Breast epithelium (tissue), 4 donors: Measurements from ENCODE around the gene CSNK1D. TPM values are rescaled to one million over a fixed set of nuclear protein-coding genes. Genes with fewer than 3 reads are reported as not detected.

Experiments
- DNase-seq, 2 donors: peaks; one replicate each; pipeline ENCODE4 v3.0.0-alpha.2; 2019; ENCODE audit warnings: low spot score in 2 of 2
- H3K27ac ChIP-seq, 2 donors: fragments of 200-600 bp; sonication (generic) in 1 of 2; one replicate each; pipeline ENCODE4 v1.5.1; 2016 to 2019; ENCODE audit warnings: mild to moderate bottlenecking in 1 of 2
- H3K27me3 ChIP-seq, 2 donors: fragments of 200-600 bp; sonication (generic) in 1 of 2; one replicate each; pipeline versions ENCODE4 v1.5.1 to v1.6.0; 2017 to 2019; ENCODE audit warnings: control low read depth in 1 of 2, mild to moderate bottlenecking in 1 of 2
- H3K36me3 ChIP-seq: fragments of 200-600 bp; one replicate; pipeline ENCODE4 v1.5.1; 2019
- H3K4me1 ChIP-seq, 2 donors: fragments of 200-600 bp; sonication (generic); one replicate each; pipeline ENCODE4 v1.5.1; 2016 to 2019; ENCODE audit warnings: control low read depth in 1 of 2
- H3K4me3 ChIP-seq, 3 donors: fragments of 200-600 bp; sonication (generic); 1 replicate in 2 of 3; 2 replicates in 1 of 3; pipeline ENCODE4 v1.5.1; 2016 to 2019; ENCODE audit warnings: mild to moderate bottlenecking in 3 of 3, moderate library complexity in 2 of 3
- H3K9me3 ChIP-seq, 2 donors: fragments of 200-600 bp; sonication (generic) in 1 of 2; one replicate each; pipeline ENCODE4 v1.5.1; 2016 to 2019; ENCODE audit warnings: control low read depth in 1 of 2
- POLR2A ChIP-seq: fragments of 450-650 bp; IDR thresholded peaks from one replicate; pipeline ENCODE4 v1.6.1; 2016; ENCODE audit warnings: antibody characterized with exemption, mild to moderate bottlenecking, moderate library complexity
- POLR2AphosphoS5 ChIP-seq, 3 donors: sonication (generic); formaldehyde crosslinking; IDR thresholded peaks; one replicate each; pipeline ENCODE4 v1.6.1; 2017; ENCODE audit warnings: antibody characterized with exemption in 3 of 3
- intact Hi-C: fragments of 100-400 bp; cut with DNase I; formaldehyde crosslinking; loops from one replicate; pipeline ENCODE4 v1.15.1; 2023; ENCODE audit warnings: low total_unique reads
- total RNA-seq, 3 donors: library from RNA; depleted of rRNA; stranded (reverse); fragments of >200 nt; gene quantifications; one replicate each; pipeline ENCODE4 v1.1.0, GENCODE V29; 2016
- TF ChIP-seq, protein P1 (sequence below), 3 donors: fragments of 450-650 bp; IDR thresholded peaks; one replicate each; pipeline ENCODE4 v1.5.1; 2016 to 2017; ENCODE audit warnings: antibody characterized with exemption in 3 of 3, mild to moderate bottlenecking in 3 of 3, moderate library complexity in 3 of 3

The CSNK1D gene
- total RNA-seq, 3 donors from 2014 or later: 50.7 to 85.9 (median 75.2) TPM

DNA sequence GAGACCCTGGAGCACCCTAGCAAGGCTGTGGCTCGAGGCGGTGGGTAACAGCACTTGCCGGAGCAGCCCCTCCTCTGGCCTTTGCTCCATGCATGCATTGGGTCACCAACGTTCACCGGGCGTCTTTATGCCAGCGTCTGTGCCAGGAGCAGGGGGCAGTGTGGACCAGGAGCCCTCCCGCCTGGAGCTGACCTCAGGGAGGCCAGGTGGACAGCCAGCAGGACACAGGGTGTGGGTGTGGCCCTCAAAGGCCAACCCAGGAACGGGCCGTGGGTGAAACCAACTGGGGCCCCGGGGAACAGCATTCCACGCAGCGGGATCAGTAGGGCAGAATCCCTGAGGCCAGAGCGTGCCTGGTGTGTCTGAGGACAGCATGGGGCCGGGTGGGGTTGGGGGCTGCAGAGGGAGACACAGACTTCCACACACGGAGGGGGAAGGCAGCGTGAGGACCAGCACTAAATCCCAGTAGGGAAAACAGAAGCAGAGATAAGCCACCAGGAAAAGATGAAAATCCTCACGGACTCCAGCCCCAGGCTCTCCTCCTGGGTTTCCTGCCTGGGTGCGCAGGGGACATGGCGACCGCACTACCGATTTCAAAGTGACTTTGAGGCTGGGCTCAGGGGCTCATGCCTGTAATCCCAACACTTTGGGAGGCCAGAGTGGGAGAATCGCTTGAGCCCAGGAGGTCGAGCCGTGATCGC lies 46.8 kb upstream of the CSNK1D start:
- intact Hi-C loops: loop anchor here (10.0 kb wide), 2 partner anchors 75 to 115 kb away; no protein-coding TSS in a partner anchor
- peak overlapping the region in 1 of 3 donors; percentile 35 for H3K4me3 ChIP-seq

DNA sequence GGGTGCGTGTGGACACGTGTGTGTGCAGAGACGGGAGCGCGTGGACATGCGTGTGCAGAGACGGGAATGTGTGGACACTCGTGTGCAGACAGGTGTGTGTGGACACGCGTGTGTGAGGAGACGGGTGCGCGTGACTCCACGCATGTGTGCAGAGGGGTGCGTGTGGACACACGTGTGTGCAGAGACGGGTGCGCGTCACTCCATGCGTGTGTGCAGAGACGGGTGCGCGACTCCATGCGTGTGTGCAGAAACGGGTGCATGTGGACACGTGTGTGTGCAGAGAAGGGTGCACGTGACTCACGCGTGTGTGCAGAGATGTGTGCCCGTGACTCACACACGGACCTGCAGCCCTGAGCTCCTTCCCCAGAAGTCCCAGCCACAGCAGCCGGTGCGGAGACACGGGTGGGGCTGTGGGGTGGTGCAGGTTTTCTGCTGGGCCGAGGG lies 46.1 kb upstream of the CSNK1D start:
- no peaks in the 10 kb centered on the region for H3K9me3 ChIP-seq
- no peak for TF ChIP-seq POLR2AphosphoS5 (IDR thresholded peaks at IDR 0.05)
- TF ChIP-seq POLR2A: no peak
- TF ChIP-seq, protein P1, sequence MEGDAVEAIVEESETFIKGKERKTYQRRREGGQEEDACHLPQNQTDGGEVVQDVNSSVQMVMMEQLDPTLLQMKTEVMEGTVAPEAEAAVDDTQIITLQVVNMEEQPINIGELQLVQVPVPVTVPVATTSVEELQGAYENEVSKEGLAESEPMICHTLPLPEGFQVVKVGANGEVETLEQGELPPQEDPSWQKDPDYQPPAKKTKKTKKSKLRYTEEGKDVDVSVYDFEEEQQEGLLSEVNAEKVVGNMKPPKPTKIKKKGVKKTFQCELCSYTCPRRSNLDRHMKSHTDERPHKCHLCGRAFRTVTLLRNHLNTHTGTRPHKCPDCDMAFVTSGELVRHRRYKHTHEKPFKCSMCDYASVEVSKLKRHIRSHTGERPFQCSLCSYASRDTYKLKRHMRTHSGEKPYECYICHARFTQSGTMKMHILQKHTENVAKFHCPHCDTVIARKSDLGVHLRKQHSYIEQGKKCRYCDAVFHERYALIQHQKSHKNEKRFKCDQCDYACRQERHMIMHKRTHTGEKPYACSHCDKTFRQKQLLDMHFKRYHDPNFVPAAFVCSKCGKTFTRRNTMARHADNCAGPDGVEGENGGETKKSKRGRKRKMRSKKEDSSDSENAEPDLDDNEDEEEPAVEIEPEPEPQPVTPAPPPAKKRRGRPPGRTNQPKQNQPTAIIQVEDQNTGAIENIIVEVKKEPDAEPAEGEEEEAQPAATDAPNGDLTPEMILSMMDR (IDR thresholded peaks at IDR 0.05): no peak

More for the DNA sequence above, 46.8 kb upstream of the CSNK1D start:
- H3K9me3 ChIP-seq: no peaks in the 10 kb centered on the region
- H3K27me3 ChIP-seq: peaks cover 3 to 23% of the 10 kb centered on the region in 2 donors
- TF ChIP-seq POLR2A (no peak), POLR2AphosphoS5 (IDR thresholded peaks at IDR 0.05) (no peak)
- TF ChIP-seq, protein P1 (IDR thresholded peaks at IDR 0.05): no peak
- no peaks in the 10 kb centered on the region for H3K36me3 ChIP-seq
- H3K27ac ChIP-seq: no peak overlapping the region
- H3K4me1 ChIP-seq: no peaks in the 10 kb centered on the region
- DNase-seq: no peak

DNA sequence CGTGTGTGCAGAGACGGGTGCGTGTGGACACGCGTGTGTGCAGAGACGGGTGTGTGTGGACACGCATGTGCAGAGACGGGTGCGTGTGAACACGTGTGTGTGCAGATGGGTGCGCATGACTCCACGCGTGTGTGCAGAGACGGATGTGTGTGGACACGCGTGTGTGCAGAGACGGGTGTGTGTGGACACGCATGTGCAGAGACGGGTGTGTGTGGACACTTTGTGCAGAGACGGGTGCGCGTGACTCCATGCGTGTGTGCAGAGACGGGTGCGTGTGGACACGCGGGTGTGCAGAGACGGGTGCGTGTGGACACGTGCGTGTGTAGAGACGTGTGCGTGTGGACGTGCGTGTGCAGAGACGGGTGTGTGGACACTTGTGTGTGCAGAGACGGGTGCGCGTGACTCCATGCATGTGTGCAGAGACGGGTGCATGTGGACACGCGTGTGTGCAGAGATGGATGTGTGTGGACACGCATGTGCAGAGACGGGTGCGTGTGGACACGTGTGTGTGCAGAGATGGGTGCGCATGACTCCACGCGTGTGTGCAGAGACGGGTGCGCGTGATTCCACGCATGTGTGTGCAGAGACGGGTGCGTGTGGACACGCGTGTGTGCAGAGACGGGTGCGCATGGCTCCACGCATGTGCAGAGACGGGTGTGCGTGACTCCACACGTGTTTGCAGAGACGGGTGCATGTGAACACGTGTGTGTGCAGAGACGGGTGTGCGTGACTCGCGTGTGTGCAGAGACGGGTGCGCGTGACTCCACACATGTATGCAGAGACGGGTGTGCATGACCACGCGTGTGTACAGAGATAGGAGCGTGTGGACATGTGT lies 45.5 kb upstream of the CSNK1D start:
- DNase-seq: no peak

More for the DNA sequence above, 46.1 kb upstream of the CSNK1D start:
- no peak for DNase-seq
- intact Hi-C loops: loop anchor here (10.0 kb wide), 2 partner anchors 75 to 115 kb away; no protein-coding TSS in a partner anchor
- Histone ChIP-seq H3K4me1 (no peaks in the 10 kb centered on the region), H3K27me3 (peaks cover 9 to 29% of the 10 kb centered on the region in 2 donors), H3K36me3 (no peaks in the 10 kb centered on the region), H3K4me3 (no peak overlapping the region), H3K27ac (no peak overlapping the region)

DNA sequence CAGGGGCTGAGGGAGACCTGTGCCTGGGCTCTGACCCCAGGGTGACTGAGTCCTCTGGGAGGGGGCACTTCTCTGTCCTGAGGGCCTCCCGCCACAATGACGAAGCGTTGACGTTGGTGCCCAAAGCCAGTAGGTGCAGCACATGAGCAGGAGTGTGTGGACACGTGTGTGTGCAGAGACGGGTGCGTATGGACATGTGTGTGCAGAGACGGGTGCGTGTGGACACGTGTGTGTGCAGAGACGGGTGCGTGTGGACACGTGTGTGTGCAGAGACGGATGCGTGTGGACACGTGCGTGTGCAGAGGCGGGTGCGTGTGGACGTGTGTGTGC lies 44.6 kb upstream of the CSNK1D start:
- intact Hi-C loops: no loop called here
- Histone ChIP-seq H3K9me3 (no peaks in the 10 kb centered on the region), H3K27ac (no peak overlapping the region), H3K4me1 (no peaks in the 10 kb centered on the region), H3K4me3 (no peak overlapping the region), H3K27me3 (peaks cover 14 to 41% of the 10 kb centered on the region in 2 donors), H3K36me3 (no peaks in the 10 kb centered on the region)
- TF ChIP-seq POLR2AphosphoS5 (IDR thresholded peaks at IDR 0.05) (no peak), POLR2A (no peak)
- TF ChIP-seq, protein P1 (IDR thresholded peaks at IDR 0.05): no peak
- no peak for DNase-seq

More for the DNA sequence above, 45.5 kb upstream of the CSNK1D start:
- no peak overlapping the region for H3K27ac ChIP-seq
- no peak overlapping the region for H3K4me3 ChIP-seq
- no peaks in the 10 kb centered on the region for H3K4me1 ChIP-seq
- intact Hi-C loops: no loop called here
- no peaks in the 10 kb centered on the region for H3K36me3 ChIP-seq
- no peaks in the 10 kb centered on the region for H3K9me3 ChIP-seq
- H3K27me3 ChIP-seq: peaks cover 14 to 36% of the 10 kb centered on the region in 2 donors
- TF ChIP-seq POLR2A (no peak), POLR2AphosphoS5 (IDR thresholded peaks at IDR 0.05) (no peak)
- TF ChIP-seq, protein P1 (IDR thresholded peaks at IDR 0.05): no peak
